ENCODE measurements around the gene CAP1.

DNA sequence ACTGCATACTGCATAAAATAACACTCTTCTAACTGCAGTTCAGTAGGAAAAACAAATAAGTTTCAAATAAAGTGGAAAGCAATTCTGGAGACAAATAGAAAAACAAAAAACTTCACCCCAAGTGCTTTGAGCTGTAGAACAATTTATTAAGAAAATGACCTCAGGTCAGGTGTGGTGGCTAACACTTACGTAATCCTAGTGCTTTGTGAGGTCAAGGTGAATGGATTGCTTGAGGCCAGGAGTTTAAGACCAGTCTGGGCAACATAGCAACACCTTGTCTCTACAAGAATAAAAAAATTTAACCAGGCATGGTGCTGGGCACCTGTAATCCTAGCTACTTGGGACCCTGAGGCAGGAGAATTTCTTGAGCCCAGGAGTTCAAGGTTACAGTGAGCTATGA, 61.5 kb downstream of the CAP1 start:
- TF ChIP-seq HMG20A (CRISPR knock-in tag; conservative IDR thresholded peaks at IDR 0.05) = no peak
- no peak for TF ChIP-seq MXI1 (IDR thresholded peaks at IDR 0.05; ENCODE audit: low read depth, low read length)
- TF ChIP-seq BACH1 (tag; IDR thresholded peaks at IDR 0.05) = no peak
- TF ChIP-seq ZNF347 (CRISPR knock-in tag; IDR thresholded peaks at IDR 0.05; ENCODE audit: low read depth) = no peak
- no peak for TF ChIP-seq EZH2 (IDR thresholded peaks at IDR 0.05; ENCODE audit: borderline replicate concordance, low read depth, low read length)
- no peak for TF ChIP-seq SMC3 (conservative IDR thresholded peaks at IDR 0.05; ENCODE audit: insufficient read depth, low read depth, low read length)
- no peak for TF ChIP-seq FOSL1 (tag; conservative IDR thresholded peaks at IDR 0.05)
- TF ChIP-seq, protein P1, sequence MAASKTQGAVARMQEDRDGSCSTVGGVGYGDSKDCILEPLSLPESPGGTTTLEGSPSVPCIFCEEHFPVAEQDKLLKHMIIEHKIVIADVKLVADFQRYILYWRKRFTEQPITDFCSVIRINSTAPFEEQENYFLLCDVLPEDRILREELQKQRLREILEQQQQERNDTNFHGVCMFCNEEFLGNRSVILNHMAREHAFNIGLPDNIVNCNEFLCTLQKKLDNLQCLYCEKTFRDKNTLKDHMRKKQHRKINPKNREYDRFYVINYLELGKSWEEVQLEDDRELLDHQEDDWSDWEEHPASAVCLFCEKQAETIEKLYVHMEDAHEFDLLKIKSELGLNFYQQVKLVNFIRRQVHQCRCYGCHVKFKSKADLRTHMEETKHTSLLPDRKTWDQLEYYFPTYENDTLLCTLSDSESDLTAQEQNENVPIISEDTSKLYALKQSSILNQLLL (CRISPR knock-in tag; IDR thresholded peaks at IDR 0.05; ENCODE audit: borderline replicate concordance) = no peak
- TF ChIP-seq NCOR1 (IDR thresholded peaks at IDR 0.05) = no peak
- TF ChIP-seq RB1 (IDR thresholded peaks at IDR 0.05; ENCODE audit: low read depth) = no peak
- TF ChIP-seq, protein P2, sequence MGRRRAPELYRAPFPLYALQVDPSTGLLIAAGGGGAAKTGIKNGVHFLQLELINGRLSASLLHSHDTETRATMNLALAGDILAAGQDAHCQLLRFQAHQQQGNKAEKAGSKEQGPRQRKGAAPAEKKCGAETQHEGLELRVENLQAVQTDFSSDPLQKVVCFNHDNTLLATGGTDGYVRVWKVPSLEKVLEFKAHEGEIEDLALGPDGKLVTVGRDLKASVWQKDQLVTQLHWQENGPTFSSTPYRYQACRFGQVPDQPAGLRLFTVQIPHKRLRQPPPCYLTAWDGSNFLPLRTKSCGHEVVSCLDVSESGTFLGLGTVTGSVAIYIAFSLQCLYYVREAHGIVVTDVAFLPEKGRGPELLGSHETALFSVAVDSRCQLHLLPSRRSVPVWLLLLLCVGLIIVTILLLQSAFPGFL (CRISPR knock-in tag; IDR thresholded peaks at IDR 0.05) = no peak
- TF ChIP-seq, protein P3, sequence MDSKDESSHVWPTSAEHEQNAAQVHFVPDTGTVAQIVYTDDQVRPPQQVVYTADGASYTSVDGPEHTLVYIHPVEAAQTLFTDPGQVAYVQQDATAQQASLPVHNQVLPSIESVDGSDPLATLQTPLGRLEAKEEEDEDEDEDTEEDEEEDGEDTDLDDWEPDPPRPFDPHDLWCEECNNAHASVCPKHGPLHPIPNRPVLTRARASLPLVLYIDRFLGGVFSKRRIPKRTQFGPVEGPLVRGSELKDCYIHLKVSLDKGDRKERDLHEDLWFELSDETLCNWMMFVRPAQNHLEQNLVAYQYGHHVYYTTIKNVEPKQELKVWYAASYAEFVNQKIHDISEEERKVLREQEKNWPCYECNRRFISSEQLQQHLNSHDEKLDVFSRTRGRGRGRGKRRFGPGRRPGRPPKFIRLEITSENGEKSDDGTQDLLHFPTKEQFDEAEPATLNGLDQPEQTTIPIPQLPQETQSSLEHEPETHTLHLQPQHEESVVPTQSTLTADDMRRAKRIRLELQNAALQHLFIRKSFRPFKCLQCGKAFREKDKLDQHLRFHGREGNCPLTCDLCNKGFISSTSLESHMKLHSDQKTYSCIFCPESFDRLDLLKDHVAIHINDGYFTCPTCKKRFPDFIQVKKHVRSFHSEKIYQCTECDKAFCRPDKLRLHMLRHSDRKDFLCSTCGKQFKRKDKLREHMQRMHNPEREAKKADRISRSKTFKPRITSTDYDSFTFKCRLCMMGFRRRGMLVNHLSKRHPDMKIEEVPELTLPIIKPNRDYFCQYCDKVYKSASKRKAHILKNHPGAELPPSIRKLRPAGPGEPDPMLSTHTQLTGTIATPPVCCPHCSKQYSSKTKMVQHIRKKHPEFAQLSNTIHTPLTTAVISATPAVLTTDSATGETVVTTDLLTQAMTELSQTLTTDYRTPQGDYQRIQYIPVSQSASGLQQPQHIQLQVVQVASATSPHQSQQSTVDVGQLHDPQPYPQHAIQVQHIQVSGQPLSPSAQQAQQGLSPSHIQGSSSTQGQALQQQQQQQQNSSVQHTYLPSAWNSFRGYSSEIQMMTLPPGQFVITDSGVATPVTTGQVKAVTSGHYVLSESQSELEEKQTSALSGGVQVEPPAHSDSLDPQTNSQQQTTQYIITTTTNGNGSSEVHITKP (IDR thresholded peaks at IDR 0.05; ENCODE audit: partially characterized antibody) = no peak
- TF ChIP-seq SNRNP70 (optimal IDR thresholded peaks at IDR 0.05; ENCODE audit: low read depth, low read length) = no peak
- no peak for TF ChIP-seq SPI1 (IDR thresholded peaks at IDR 0.05; ENCODE audit: borderline replicate concordance, low read depth, low read length)
